Prostate gland (tissue), 2 donors: Measurements from ENCODE around the gene WWC2.

Source experiments
- POLR2A ChIP-seq: fragments of 450-650 bp; IDR thresholded peaks from one replicate; pipeline ENCODE4 v1.6.1; 2016; ENCODE audit warnings: antibody characterized with exemption, mild to moderate bottlenecking
- POLR2AphosphoS5 ChIP-seq: sonication (generic); formaldehyde crosslinking; IDR thresholded peaks from one replicate; pipeline ENCODE4 v1.6.1; 2017; ENCODE audit warnings: antibody characterized with exemption
- TF ChIP-seq, protein P1 (sequence below), 4 experiments: fragments of 200-600 bp in 2 of 4; fragments of 450-650 bp in 2 of 4; sonication (generic) in 2 of 4; IDR thresholded peaks; 1 replicate in 3 of 4; 2 replicates in 1 of 4; pipeline ENCODE4 v1.5.1; 2016 to 2019; ENCODE audit warnings: antibody characterized with exemption in 4 of 4, mild to moderate bottlenecking in 2 of 4, moderate library complexity in 2 of 4

DNA sequence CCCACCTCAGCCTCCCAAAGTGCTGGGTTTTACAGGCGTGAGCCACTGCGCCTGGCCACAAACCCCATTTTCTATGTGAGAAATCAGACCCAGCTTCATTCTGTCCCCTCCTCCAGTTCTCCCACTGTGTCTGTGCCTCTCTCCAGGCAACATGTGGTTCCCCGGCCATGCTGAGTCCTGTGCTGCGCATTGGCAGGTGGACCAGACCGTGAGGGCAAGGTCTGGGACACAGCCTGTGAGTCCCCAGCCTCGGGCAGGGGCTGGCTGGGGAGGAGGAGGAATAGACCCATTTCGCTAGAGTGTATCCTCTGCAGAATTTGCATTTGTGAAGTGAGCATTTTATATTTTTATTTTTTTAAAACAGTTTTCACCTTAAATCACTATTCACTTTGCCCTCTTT is 244.7 kb downstream of the WWC2 start:
- TF ChIP-seq, protein P1, sequence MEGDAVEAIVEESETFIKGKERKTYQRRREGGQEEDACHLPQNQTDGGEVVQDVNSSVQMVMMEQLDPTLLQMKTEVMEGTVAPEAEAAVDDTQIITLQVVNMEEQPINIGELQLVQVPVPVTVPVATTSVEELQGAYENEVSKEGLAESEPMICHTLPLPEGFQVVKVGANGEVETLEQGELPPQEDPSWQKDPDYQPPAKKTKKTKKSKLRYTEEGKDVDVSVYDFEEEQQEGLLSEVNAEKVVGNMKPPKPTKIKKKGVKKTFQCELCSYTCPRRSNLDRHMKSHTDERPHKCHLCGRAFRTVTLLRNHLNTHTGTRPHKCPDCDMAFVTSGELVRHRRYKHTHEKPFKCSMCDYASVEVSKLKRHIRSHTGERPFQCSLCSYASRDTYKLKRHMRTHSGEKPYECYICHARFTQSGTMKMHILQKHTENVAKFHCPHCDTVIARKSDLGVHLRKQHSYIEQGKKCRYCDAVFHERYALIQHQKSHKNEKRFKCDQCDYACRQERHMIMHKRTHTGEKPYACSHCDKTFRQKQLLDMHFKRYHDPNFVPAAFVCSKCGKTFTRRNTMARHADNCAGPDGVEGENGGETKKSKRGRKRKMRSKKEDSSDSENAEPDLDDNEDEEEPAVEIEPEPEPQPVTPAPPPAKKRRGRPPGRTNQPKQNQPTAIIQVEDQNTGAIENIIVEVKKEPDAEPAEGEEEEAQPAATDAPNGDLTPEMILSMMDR (IDR thresholded peaks at IDR 0.05) = no peak
- TF ChIP-seq POLR2AphosphoS5 (no peak), POLR2A (no peak)
